ENCODE measurements around the gene TBL1XR1.

TBL1XR1 gene

DNA sequence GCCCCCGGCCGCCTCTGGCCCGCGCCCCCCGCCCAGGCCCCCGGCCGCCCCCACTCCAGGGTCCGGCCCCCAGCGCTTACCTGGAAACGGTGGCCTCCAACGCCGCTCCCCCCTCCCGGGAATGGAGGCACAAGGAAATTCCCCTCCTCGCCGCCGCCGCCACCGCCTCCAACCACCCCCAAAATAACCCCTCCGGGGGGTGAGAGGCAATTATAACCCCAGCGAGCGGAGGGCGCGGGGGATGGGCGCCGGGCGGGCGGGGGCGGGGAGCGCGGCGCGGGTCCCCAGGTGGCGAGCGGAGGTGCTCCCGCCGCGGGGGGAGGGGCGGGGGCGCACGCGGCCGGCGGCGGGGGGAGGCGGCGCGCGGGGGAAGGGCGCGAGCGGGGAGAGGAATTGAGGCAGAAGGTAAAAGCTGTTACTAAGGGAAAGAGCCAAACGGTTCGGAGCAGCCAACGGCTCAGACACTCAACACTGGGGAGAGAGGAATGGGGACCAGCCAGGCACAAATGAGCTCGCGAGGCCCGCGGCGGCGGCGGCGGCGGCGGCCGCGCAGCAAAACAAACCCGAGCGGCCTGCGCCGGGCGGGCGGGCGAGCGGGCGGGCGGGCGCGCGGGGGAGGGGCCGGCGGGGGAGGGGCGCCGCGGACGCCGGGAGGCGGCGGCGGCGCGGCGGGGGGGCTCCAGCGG lies at the start of gene TBL1XR1:
TSS of gene TBL1XR1 (minus strand) at position 442 of the 686 bp plus-strand sequence. CDS start 132,505 bp downstream, outside the sequence.
- peak; percentile 74 for DNase-seq

DNA sequence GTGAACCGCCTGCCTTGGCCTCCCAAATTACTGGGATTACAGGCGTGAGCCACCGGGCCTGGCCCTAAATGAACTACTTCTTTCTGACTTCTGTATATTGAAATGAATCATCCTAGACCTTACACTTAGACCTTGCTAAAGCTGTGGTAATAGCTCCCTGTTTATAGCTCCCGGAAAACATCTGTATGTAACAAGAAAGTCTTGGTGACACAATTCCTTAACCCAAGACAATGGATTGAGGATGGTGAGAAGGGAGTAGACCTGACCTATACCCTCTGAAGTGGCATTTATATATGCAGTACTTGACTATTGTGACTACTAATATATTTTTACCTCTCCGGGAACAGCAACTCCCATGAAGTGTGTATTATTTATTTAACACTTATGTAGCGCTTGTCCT lies 48.0 kb upstream of the TBL1XR1 start:
- DNase-seq = no peak

DNA sequence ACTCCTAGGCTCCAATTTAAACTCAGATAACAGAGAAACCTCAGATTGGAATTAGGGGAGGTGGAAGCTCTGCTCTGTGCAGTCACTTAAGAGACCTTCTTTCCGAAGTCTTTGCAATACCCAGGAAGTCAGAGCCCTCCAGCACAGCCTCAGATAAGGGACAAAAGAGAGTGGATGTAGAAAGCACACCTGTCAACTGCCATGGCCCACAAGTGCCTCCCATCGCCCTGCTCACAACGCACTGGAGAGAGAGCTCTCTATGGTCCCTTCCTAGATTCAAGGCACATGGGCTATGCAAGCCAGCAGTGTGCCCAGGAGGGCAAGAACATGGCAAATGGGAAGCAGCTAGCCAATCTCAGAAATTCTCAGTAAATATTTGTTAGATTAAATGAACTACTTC lies 47.3 kb upstream of the TBL1XR1 start:
- no peak for DNase-seq

DNA sequence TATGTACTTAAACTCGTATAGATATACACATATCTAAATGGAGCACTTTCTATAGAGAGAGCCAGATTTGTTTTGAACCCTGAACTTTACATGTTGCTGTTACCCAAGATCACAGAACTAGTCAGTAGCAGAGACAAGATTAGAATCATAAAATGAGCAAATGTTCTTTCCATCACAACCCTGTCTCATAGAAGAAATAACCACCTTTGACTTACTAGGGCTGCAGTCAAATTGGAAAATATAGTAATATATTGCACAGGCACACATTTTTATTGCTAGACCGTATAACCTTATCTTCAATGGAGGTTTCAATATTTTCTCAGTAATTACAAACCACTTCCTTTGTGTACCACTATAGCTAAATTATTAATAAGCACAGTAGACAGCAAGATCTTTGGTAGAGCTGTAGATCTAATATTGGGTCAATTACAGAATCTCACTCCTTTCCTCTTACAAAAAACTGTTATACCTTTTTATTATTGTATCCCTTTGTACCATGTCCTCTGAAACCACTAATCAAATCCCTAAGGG lies 41.5 kb upstream of the TBL1XR1 start:
- no peak for DNase-seq

DNA sequence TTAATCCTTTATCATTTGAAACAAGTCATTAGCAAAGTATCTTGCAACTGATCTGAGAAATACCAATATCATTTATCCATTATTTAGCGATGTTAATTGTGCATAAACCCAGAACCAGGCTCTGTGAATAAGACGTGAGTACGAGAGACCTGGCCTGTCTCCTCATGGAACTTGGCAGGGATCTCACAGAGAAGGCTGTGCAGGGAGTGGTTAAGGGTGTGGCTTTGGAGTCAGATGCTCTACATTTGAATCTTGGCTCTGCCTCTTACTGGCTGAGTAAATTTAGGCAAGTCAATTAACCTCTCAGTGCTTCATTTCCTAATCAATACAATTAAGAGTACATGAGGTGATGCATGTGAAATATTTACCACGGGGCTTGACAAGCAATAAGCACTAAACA lies 39.9 kb upstream of the TBL1XR1 start:
- no peak for DNase-seq

DNA sequence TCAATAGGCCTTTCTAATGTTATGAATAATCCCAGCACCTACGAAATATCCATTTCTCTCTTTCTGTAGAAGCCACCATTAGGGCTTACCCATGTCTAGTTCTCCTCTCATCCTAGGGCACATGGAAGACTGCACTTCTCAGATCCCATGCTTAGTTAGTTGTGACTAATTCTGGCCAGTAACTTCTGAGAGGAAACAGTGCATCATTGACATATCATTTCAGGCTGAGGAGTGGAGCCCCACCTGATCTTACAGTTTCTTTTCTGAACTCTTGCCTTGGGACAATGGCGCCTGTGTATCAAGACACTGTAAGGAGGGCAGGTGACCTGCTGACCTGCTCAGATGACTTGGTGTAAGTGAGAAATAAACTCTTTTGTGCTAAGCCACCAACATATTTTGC lies 39.4 kb upstream of the TBL1XR1 start:
- DNase-seq = no peak

DNA sequence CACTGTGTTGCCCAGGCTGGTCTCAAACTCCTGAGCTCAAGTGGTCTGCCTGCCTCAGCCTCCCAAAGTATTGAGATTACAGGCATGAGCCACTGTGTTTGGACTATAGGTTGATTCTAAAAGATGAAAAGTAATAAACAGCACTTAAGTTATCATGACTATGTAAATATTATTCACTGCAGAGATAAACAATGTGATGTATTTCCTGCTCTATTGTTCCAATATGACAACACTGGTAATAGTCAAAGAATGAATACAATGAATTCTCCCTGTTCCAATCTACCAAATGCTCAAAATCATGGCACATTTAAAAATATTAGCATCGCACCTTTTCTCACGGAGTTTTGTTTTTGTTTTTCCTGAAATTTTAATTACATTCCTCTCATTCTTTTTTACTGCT lies 36.8 kb upstream of the TBL1XR1 start:
- no peak for DNase-seq

DNA sequence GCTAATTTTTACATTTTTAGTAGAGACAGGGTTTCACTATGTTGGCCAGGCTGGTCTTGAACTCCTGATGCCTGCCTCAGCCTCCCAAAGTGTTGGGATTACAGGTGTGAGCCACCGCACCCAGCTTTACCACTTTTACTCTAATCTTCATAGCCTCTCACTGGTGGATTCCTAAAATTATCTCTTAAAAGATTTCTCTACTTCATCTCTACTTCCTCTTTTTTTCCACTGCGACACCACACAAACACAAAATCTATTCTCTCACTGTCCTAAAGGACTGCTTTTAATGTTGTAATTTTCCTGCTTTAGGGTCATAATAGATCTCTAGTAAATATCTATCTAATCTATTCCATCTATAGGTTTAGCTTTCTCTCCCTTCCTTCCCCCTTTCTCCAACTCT lies 34.0 kb upstream of the TBL1XR1 start:
- DNase-seq = no peak

DNA sequence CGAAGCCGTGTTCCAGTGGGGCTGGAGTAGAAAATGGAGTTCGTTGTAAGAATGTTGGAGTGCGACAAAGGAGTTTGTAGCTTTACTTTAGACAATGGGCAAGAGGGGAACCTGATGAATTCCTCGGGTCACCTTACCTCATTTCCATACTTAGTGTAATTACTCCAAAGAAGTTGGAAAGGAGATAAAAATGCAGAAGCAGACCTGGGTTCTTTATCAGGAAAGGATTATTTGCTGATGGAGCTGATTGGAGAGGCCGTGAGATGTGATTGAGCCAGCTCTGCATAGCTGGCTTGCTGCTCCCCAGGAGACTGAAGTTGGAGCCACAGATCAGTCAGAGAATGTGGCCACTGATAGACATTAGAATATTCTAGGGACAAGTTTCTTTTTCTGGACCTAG lies 33.4 kb upstream of the TBL1XR1 start:
- DNase-seq = no peak

DNA sequence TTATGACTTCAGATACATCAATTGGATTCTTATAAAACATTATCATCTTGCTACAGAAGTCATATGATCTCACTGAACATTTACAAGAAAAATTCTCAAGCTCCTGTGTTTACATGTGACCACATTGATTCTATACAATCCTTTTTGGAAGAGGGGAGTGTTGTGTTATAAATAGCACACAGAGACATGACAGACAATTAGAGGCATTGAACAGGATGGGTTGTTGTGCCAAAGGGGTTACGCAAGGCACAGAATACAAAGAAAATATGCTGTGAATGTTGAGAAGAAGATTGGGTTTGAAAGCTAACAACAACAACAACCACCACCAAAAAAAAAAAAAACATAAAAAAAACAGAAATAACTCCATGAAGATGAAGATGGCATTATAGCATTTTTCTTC lies 32.5 kb upstream of the TBL1XR1 start:
- no peak for DNase-seq

DNA sequence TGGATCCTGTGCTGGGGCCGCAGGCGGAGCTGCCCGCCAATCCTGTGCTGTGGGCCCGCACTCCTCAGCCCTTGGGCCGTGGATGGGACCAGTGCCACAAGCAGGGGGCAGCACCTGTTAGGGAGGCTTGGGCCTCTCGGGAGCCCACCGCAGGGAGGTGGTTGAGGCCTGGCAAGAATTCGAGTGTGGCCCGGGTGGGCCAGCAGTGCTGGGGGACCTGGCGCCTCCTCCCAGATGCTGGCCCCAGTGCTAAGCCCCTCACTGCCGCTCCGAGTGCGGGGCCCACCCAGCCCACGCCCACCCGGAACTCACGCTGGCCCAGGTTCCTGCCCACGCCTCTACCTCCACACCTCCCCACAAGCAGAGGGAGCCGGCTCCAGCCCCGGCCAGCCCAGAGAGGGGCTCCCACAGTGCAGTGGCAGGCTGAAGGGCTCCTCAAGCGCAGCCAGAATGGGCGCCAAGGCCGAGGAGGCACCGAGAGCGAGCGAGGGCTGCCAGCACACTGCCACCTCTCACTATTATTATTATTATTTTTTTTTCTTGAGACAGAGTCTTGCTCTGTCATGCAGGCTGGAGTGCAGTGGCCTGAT lies 31.4 kb upstream of the TBL1XR1 start:
- DNase-seq = no peak

DNA sequence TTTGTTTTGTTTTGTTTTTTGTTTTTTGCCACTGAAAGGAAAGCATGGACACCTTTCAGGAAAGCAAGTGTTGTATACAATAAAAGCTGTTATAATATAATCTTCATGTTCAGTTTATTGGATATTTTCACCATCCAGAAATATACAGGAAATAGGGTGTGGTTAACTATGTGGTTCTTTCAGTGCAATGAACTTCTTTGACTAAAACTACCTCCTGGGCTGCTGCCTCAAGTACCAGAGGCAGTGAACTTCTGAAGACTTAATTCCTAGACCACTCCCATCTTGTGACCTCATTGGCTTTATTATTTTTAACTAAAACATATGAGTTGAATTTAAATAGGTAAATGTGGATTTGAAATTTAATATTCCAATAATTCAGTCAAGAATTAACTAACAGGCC lies 27.1 kb upstream of the TBL1XR1 start:
- no peak for DNase-seq

DNA sequence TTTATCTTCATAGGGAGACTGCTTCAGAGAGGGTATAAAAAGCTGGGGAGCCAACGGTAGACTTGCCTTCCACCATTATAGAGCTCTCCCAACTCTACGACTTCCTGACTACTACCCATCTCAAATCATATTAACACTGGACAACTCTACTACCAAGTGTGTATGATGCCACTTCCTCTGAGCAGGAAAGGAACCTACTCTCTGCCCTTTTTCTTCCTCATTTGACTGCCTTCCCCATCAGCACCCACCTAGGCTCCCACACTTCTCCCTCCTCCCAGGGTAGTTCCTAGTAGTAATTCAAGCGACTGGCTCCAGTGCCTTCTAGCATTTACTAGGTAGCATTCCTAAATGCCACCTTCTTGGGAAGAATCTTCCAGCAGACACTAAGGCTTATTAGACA lies 24.5 kb upstream of the TBL1XR1 start:
- no peak for DNase-seq

DNA sequence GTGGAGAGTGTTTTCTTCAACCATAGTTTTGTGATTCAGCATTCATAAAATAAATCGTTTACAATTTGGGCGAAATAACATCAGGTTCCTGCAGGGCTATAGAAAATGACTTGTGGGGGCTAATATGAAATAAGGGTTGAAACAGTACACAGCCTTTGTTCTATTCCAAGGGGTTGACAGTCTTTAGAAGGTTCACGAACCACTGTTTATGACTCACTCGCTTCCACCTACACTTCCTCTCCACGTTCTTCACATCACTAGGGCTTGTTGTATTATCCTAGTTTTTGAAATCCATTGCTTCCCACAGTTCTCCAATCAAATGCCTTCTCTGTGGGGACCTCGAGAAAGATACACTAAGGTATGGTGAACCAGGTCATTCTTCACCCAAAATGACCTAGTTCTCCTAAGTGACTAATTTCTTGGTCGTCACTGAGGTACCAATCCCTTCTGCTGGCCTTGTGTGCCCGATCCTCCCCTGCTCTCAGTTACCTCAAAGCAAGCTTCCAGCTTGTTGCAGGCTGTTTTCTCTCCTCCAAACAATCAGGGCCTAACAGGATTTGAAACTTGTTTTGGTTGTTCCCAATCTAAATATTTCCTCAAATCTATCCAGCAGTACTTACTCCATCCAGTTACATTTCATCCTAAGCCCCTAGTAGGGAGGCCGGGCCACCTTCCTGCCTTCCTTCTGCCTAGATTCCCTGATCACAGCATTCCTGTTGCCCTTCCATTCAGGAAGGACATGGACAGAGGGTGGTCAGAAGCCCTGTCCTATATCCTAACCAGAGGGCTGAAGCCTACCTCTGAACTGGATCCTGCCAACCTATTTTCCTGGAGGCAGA lies 23.1 kb upstream of the TBL1XR1 start:
- DNase-seq = no peak

DNA sequence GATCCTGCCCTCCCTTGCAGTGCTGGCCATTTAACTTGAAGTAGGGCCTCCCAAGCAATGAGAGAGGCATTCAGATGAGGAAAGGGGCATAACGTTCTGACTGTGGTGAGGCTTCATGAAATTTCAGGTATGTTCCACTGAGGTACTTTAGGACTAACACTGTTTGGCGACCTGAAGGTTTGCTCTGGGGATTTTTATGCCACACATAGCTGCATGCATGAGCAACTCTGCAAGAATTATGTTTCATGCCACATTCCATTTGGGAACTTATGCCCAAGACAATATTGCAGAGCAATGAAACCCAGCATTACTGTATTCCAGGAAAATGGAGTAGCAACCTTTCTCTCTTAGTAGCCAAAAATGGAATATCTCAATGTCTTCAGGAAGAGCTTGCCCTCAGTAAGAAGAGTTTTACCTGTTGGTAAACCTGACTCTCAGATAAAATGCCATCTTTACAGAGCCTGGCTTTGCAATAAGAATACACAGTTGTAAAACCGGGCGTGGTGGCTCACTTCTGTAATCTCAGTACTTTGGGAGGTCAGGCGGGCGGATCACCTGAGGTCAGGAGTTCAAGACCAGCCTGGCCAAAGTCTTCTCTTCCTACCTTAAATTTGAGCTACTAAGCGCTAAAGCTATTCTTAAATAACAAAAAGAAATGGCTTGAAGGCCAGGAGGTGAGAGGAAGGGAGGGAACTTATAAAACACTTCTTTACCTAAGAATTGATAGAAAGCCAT lies 16.7 kb upstream of the TBL1XR1 start:
- DNase-seq = no peak

DNA sequence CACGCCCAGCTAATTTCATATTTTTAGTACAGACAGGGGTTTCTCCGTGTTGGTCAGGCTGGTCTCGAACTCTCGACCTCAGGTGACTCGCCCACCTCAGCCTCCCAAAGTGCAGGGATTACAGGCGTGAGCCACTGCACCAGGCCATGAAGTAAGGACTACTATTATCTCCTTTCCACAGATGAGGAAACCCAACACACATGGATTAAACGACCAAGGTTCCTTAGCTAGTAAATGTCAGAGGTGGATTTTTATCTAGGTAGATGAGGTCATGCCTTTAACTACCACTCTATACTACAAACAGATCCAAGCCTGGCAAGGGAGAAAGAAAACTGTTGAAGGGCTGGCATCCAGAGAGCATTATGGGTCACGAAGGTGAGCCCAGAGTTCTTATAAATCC lies 15.5 kb upstream of the TBL1XR1 start:
- no peak for DNase-seq

DNA sequence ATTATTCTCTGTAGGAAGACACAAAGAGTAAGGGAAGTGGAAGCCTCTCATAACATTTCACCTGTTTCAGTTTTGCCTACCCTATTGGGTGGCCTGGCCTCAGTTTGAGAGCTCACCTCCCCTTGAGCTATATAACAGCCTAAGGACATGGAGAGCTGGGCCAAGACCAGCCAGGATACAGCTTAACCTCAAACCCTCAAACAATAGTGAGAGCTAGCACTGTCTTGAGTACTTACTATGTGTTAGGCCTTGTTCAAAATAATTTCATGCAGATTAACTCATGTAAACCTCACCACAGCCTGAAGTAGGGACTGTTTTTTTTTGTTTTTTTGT lies 15.0 kb upstream of the TBL1XR1 start:
- DNase-seq = no peak

DNA sequence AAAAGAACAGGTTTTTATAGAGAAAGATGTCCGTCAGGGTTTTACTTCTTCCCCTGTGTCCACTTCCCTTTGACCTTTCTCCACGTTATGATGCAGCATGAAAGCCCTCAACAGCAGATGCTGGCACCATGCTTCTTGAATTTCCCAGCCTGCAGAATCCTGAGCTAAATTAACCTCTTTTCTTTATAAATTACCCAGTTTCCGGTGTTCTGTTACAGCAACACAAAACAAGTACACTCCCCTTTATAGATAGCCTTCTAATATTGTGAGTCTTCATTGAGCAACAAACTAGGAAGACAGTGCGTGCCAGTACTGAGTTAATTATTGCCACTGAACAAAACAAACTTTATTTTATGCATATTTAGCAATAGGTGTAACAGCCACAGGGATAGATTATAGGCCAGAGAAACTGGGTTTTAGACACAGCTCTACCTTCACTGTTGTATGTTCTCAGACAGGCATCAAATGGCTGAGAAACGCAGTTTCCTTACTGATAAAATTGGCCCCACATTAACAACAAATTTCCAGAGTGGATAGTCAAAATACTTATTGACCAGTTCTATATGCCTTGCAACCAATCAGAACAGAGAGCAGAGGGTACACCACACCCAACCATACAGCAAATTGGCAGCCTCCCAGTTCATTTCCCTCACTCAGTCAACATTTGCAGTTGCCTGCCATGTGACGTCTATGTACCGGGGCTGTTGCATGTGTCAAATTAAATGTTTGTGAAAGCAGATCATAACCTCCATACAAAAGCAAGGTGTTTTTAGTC lies 14.4 kb upstream of the TBL1XR1 start:
- no peak for DNase-seq

DNA sequence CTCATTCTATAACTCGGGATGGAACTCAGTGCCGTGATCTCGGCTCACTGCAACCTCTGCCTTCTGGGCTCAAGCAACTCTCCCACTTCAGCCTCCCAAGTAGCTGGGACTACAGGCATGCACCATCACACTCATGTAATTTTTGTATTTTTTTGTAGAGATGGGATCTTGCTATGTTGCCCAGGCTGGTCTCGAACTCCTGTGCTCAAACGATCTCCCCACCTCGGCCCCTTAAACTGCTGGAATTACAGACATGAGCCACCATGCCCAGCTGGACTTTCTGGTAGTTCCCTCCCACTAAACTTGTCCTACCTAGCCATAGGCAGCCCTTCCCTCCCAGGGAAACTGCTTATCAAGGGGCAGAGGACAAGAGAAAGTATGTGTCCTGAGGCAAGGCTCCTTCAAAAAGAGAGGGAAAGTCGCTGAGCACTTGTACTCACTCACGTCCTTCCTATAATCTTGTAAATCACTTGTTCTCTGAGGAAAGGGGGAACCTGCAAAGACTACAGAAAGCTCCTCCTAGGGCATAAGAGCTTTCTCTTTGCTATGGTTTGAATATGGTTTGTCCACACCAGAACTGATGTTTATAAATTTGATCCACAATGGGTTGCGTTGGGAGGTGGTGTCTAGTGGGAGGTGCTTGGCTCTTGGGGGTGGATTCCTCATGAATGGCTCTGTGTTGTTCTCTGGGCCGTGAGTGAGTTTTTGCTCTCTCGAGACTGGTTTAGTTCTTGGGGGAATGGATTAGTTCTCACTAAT lies 13.6 kb upstream of the TBL1XR1 start:
- no peak for DNase-seq

DNA sequence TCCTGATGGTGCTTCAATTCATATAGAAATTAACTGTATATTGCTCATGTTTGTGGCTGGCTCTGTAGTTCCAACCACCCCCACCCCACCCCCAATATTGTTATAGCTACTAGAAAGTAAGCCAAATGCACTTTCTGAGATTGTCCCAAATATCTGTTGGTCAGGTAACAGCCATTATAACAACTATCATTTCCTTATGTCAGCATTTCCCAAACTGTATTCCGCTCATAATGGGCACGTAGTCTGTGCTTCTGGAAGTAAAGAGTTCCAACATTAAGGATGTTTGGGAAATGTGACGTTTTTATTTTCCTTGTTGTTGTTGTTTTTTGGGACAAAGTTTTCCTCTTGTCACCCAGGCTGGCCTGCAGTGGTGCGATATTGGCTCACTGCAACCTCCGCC lies 12.2 kb upstream of the TBL1XR1 start:
- DNase-seq = no peak

DNA sequence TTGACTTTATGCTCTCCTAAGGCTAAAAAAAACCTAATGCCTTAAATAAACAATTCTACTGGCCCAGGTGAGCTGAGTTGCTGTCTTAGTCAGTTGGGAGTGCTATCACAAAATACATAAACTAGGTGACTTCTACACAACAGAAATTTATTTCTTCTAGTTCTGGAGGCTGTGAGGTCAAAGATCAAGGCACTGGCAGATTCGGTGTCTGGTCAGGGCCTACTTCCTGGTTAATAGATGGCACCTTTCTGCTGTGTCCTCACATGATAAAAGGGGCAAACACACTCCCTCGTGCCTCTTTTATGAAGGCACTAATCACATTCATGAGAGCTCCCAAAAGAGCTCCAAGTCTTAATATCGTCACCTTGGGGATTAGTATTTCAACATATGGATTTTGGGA lies 11.5 kb upstream of the TBL1XR1 start:
- DNase-seq = no peak

DNA sequence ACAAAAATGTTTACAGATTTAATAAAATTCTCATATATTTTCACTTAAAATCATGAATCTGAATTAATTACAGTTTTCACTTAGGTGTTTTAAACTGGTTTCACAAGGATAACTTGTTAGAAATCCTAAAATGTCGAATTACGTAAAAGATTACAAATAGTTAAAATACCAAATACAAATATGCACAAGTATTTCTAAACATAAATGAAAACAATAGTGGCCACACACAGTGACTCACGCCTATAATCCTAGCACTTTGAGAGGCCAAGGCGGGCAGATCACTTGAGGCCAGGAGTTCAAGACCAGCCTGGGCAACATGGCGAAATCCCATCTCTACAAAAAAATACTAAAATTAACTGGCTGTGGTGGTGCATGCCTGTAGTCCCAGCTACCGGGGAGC lies 10.9 kb upstream of the TBL1XR1 start:
- DNase-seq = no peak
